ENCODE data around the gene SLAMF1. TPM values are rescaled to one million over a fixed set of nuclear protein-coding genes. Genes with fewer than 3 reads are reported as not detected.
"Not testable (repeated sequence)": the region's sequence is repeated elsewhere in the genome, so short reads cannot be mapped to it uniquely, and the experiment has no call there.

SLAMF1 gene
- total RNA-seq, 1 experiment from 2014 or later, result not detected

- DNase-seq (ENCODE audit: low read depth), result no peak
- in situ Hi-C loops (cut with HindIII; ENCODE audit: low pct_unique_long_range_greater_than_20kb, low sequenced_read_pairs), result no loop called here
Observed at GRCh38 chr1:160629286-160630210, 17.3 kb downstream of the SLAMF1 start.

GRCh38 chr1:160628799-160629263, 18.0 kb downstream of the SLAMF1 start:
- in situ Hi-C loops (cut with HindIII; ENCODE audit: low pct_unique_long_range_greater_than_20kb, low sequenced_read_pairs), result no loop called here
- no peak for DNase-seq (ENCODE audit: low read depth)

GRCh38 chr1:160627677-160628289, 19.1 kb downstream of the SLAMF1 start:
- DNase-seq (ENCODE audit: low read depth); in situ Hi-C loops (cut with HindIII; ENCODE audit: low pct_unique_long_range_greater_than_20kb, low sequenced_read_pairs): not testable (repeated sequence)

GRCh38 chr1:160626509-160627342, 20.1 kb downstream of the SLAMF1 start:
- in situ Hi-C loops (cut with HindIII; ENCODE audit: low pct_unique_long_range_greater_than_20kb, low sequenced_read_pairs), result no loop called here
- DNase-seq (ENCODE audit: low read depth), result no peak

- in situ Hi-C loops (cut with HindIII; ENCODE audit: low pct_unique_long_range_greater_than_20kb, low sequenced_read_pairs), result no loop called here
- DNase-seq (ENCODE audit: low read depth), result no peak
Observed at GRCh38 chr1:160625725-160626498, 20.9 kb downstream of the SLAMF1 start.

- in situ Hi-C loops (cut with HindIII; ENCODE audit: low pct_unique_long_range_greater_than_20kb, low sequenced_read_pairs), result no loop called here
- DNase-seq (ENCODE audit: low read depth), result no peak
Observed at GRCh38 chr1:160625321-160625720, 21.5 kb downstream of the SLAMF1 start.

- in situ Hi-C loops (cut with HindIII; ENCODE audit: low pct_unique_long_range_greater_than_20kb, low sequenced_read_pairs), result no loop called here
- DNase-seq (ENCODE audit: low read depth), result no peak
Observed at GRCh38 chr1:160624464-160624863, 22.4 kb downstream of the SLAMF1 start.

- in situ Hi-C loops (cut with HindIII; ENCODE audit: low pct_unique_long_range_greater_than_20kb, low sequenced_read_pairs), result no loop called here
- DNase-seq (ENCODE audit: low read depth), result no peak
Observed at GRCh38 chr1:160623862-160624261, 23.0 kb downstream of the SLAMF1 start.

GRCh38 chr1:160623227-160623633, 23.6 kb downstream of the SLAMF1 start:
- in situ Hi-C loops (cut with HindIII; ENCODE audit: low pct_unique_long_range_greater_than_20kb, low sequenced_read_pairs), result no loop called here
- DNase-seq (ENCODE audit: low read depth), result no peak

GRCh38 chr1:160622501-160623226, 24.2 kb downstream of the SLAMF1 start:
- DNase-seq (ENCODE audit: low read depth), result no peak
- in situ Hi-C loops (cut with HindIII; ENCODE audit: low pct_unique_long_range_greater_than_20kb, low sequenced_read_pairs), result no loop called here

- in situ Hi-C loops (cut with HindIII; ENCODE audit: low pct_unique_long_range_greater_than_20kb, low sequenced_read_pairs), result no loop called here
- no peak for DNase-seq (ENCODE audit: low read depth)
Observed at GRCh38 chr1:160621633-160622413, 25.0 kb downstream of the SLAMF1 start.

GRCh38 chr1:160620942-160621632, 25.8 kb downstream of the SLAMF1 start:
- in situ Hi-C loops (cut with HindIII; ENCODE audit: low pct_unique_long_range_greater_than_20kb, low sequenced_read_pairs), result no loop called here
- DNase-seq (ENCODE audit: low read depth), result no peak

GRCh38 chr1:160619742-160620277, 27.0 kb downstream of the SLAMF1 start:
- in situ Hi-C loops (cut with HindIII; ENCODE audit: low pct_unique_long_range_greater_than_20kb, low sequenced_read_pairs), result no loop called here
- DNase-seq (ENCODE audit: low read depth), result no peak

GRCh38 chr1:160618763-160619274, 28.0 kb downstream of the SLAMF1 start:
- in situ Hi-C loops (cut with HindIII; ENCODE audit: low pct_unique_long_range_greater_than_20kb, low sequenced_read_pairs), result no loop called here
- DNase-seq (ENCODE audit: low read depth), result no peak

- no peak for DNase-seq (ENCODE audit: low read depth)
- in situ Hi-C loops (cut with HindIII; ENCODE audit: low pct_unique_long_range_greater_than_20kb, low sequenced_read_pairs), result no loop called here
Observed at GRCh38 chr1:160618327-160618726, 28.5 kb downstream of the SLAMF1 start.

GRCh38 chr1:160615660-160616059, 31.2 kb downstream of the SLAMF1 start:
- in situ Hi-C loops (cut with HindIII; ENCODE audit: low pct_unique_long_range_greater_than_20kb, low sequenced_read_pairs), result no loop called here

More at GRCh38 chr1:160615660-160616059, 31.2 kb downstream of the SLAMF1 start:
- DNase-seq (ENCODE audit: low read depth), result no peak
